ENCODE data around the gene ANXA10.
A peak's percentile ranks its signal among the peaks of the same experiment; 100 is the strongest.
"Not testable (repeated sequence)": the region's sequence is repeated elsewhere in the genome, so short reads cannot be mapped to it uniquely, and the experiment has no call there.

ANXA10 gene

GRCh38 chr4:168092176-168092712 lies at the start of gene ANXA10:
Gene ANXA10 (plus strand): TSS chr4:168092537. CDS start chr4:168092701, 164 bp downstream.
- DNase-seq: no peak

GRCh38 chr4:168045354-168045753 lies 47.0 kb upstream of the ANXA10 start:
- DNase-seq: no peak

- no peak for DNase-seq
These were observed 42.3 kb upstream of the ANXA10 start for GRCh38 chr4:168050002-168050401.

- no peak for DNase-seq
These were observed 40.8 kb upstream of the ANXA10 start for GRCh38 chr4:168051526-168051925.

- no peak for DNase-seq
These were observed 34.9 kb upstream of the ANXA10 start for GRCh38 chr4:168057412-168057811.

GRCh38 chr4:168059251-168059650 lies 33.1 kb upstream of the ANXA10 start:
- no peak for DNase-seq

- DNase-seq: no peak
These were observed 29.3 kb upstream of the ANXA10 start for GRCh38 chr4:168063031-168063430.

GRCh38 chr4:168070903-168071302 lies 21.4 kb upstream of the ANXA10 start:
- DNase-seq: no peak

- no peak for DNase-seq
These were observed 21.0 kb upstream of the ANXA10 start for GRCh38 chr4:168071304-168071703.

GRCh38 chr4:168074861-168075260 lies 17.5 kb upstream of the ANXA10 start:
- no peak for DNase-seq

- peak; percentile 8 for DNase-seq
These were observed 15.2 kb upstream of the ANXA10 start for GRCh38 chr4:168076989-168077725.

GRCh38 chr4:168077726-168078239 lies 14.6 kb upstream of the ANXA10 start:
- no peak for DNase-seq

GRCh38 chr4:168082379-168082778 lies 10.0 kb upstream of the ANXA10 start:
- DNase-seq: no peak

GRCh38 chr4:168095776-168096406 lies 3.6 kb downstream of the ANXA10 start:
- no peak for DNase-seq

- no peak for DNase-seq
These were observed 4.1 kb downstream of the ANXA10 start for GRCh38 chr4:168096407-168096784.

- DNase-seq: no peak
These were observed 4.8 kb downstream of the ANXA10 start for GRCh38 chr4:168097161-168097560.

- no peak for DNase-seq
These were observed 5.9 kb downstream of the ANXA10 start for GRCh38 chr4:168098248-168098717.

GRCh38 chr4:168099195-168099594 lies 6.9 kb downstream of the ANXA10 start:
- no peak for DNase-seq

- no peak for DNase-seq
These were observed 8.7 kb downstream of the ANXA10 start for GRCh38 chr4:168101026-168101425.

GRCh38 chr4:168102403-168102802 lies 10.1 kb downstream of the ANXA10 start:
- no peak for DNase-seq

GRCh38 chr4:168109527-168109926 lies 17.2 kb downstream of the ANXA10 start:
- no peak for DNase-seq

- not testable (repeated sequence) for DNase-seq
These were observed 20.7 kb downstream of the ANXA10 start for GRCh38 chr4:168113059-168113458.

- DNase-seq: no peak
These were observed 25.8 kb downstream of the ANXA10 start for GRCh38 chr4:168118116-168118655.

GRCh38 chr4:168119100-168119499 lies 26.8 kb downstream of the ANXA10 start:
- no peak for DNase-seq

All from activated naive CD4-positive, alpha-beta T cell treated with Interleukin-2 at 50 U/mL for 16 hours (primary cell).